Measurements from ENCODE around the gene MCRS1.

DNA sequence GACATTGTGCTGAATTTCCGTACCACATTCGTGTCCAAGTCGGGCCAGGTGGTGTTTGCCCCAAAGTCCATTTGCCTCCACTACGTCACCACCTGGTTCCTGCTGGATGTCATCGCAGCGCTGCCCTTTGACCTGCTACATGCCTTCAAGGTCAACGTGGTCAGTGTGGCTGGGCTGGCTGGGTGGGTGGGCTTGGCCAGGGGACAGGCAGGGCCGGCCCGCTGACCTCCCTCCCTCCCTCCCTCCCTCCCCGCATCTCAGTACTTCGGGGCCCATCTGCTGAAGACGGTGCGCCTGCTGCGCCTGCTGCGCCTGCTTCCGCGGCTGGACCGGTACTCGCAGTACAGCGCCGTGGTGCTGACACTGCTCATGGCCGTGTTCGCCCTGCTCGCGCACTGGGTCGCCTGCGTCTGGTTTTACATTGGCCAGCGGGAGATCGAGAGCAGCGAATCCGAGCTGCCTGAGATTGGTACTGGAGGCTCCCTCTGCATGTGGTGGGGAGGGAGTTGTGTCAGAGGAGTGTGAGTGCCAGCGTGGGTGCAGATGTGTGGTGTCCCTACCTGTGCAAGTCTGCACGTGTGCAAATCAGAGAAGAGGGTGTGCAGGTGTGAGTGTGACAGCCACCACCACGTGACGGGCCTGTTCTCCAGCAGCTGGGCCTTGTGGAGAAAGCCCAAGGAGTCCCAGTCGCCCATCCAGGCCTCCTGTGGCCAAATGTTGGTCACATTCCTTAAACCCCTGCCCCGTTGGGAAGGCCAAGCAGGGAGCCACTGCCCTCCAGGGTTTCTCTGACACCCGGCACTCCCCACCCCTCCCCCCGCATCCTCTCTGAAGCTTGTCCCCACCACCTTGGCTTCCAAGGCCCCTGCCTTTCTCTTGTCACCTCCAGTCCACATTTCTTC is 23.8 kb downstream of the MCRS1 start:
- TF ChIP-seq, protein P1, sequence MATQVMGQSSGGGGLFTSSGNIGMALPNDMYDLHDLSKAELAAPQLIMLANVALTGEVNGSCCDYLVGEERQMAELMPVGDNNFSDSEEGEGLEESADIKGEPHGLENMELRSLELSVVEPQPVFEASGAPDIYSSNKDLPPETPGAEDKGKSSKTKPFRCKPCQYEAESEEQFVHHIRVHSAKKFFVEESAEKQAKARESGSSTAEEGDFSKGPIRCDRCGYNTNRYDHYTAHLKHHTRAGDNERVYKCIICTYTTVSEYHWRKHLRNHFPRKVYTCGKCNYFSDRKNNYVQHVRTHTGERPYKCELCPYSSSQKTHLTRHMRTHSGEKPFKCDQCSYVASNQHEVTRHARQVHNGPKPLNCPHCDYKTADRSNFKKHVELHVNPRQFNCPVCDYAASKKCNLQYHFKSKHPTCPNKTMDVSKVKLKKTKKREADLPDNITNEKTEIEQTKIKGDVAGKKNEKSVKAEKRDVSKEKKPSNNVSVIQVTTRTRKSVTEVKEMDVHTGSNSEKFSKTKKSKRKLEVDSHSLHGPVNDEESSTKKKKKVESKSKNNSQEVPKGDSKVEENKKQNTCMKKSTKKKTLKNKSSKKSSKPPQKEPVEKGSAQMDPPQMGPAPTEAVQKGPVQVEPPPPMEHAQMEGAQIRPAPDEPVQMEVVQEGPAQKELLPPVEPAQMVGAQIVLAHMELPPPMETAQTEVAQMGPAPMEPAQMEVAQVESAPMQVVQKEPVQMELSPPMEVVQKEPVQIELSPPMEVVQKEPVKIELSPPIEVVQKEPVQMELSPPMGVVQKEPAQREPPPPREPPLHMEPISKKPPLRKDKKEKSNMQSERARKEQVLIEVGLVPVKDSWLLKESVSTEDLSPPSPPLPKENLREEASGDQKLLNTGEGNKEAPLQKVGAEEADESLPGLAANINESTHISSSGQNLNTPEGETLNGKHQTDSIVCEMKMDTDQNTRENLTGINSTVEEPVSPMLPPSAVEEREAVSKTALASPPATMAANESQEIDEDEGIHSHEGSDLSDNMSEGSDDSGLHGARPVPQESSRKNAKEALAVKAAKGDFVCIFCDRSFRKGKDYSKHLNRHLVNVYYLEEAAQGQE (IDR thresholded peaks at IDR 0.05; ENCODE audit: unreplicated experiment): no peak
- TF ChIP-seq, protein P2, sequence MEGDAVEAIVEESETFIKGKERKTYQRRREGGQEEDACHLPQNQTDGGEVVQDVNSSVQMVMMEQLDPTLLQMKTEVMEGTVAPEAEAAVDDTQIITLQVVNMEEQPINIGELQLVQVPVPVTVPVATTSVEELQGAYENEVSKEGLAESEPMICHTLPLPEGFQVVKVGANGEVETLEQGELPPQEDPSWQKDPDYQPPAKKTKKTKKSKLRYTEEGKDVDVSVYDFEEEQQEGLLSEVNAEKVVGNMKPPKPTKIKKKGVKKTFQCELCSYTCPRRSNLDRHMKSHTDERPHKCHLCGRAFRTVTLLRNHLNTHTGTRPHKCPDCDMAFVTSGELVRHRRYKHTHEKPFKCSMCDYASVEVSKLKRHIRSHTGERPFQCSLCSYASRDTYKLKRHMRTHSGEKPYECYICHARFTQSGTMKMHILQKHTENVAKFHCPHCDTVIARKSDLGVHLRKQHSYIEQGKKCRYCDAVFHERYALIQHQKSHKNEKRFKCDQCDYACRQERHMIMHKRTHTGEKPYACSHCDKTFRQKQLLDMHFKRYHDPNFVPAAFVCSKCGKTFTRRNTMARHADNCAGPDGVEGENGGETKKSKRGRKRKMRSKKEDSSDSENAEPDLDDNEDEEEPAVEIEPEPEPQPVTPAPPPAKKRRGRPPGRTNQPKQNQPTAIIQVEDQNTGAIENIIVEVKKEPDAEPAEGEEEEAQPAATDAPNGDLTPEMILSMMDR (conservative IDR thresholded peaks at IDR 0.05; ENCODE audit: low read depth in 2 of 2): no peak
- TF ChIP-seq ZNF114 (CRISPR knock-in tag; IDR thresholded peaks at IDR 0.05) (no peak), EZH2 (IDR thresholded peaks at IDR 0.05; ENCODE audit: low read depth, unreplicated experiment) (peak; percentile 49), POLR2AphosphoS5 (IDR thresholded peaks at IDR 0.05; ENCODE audit: low read depth) (no peak), JUNB (IDR thresholded peaks at IDR 0.05; ENCODE audit: unreplicated experiment) (no peak), CREB1 (CRISPR knock-in tag; IDR thresholded peaks at IDR 0.05; ENCODE audit: low read depth) (no peak), EZH2phosphoT487 (IDR thresholded peaks at IDR 0.05; ENCODE audit: unreplicated experiment) (no peak), ZNF331 (CRISPR knock-in tag; IDR thresholded peaks at IDR 0.05; ENCODE audit: low read depth) (no peak), STAT1 (IDR thresholded peaks at IDR 0.05; ENCODE audit: unreplicated experiment) (no peak)
- TF ChIP-seq, protein P3, sequence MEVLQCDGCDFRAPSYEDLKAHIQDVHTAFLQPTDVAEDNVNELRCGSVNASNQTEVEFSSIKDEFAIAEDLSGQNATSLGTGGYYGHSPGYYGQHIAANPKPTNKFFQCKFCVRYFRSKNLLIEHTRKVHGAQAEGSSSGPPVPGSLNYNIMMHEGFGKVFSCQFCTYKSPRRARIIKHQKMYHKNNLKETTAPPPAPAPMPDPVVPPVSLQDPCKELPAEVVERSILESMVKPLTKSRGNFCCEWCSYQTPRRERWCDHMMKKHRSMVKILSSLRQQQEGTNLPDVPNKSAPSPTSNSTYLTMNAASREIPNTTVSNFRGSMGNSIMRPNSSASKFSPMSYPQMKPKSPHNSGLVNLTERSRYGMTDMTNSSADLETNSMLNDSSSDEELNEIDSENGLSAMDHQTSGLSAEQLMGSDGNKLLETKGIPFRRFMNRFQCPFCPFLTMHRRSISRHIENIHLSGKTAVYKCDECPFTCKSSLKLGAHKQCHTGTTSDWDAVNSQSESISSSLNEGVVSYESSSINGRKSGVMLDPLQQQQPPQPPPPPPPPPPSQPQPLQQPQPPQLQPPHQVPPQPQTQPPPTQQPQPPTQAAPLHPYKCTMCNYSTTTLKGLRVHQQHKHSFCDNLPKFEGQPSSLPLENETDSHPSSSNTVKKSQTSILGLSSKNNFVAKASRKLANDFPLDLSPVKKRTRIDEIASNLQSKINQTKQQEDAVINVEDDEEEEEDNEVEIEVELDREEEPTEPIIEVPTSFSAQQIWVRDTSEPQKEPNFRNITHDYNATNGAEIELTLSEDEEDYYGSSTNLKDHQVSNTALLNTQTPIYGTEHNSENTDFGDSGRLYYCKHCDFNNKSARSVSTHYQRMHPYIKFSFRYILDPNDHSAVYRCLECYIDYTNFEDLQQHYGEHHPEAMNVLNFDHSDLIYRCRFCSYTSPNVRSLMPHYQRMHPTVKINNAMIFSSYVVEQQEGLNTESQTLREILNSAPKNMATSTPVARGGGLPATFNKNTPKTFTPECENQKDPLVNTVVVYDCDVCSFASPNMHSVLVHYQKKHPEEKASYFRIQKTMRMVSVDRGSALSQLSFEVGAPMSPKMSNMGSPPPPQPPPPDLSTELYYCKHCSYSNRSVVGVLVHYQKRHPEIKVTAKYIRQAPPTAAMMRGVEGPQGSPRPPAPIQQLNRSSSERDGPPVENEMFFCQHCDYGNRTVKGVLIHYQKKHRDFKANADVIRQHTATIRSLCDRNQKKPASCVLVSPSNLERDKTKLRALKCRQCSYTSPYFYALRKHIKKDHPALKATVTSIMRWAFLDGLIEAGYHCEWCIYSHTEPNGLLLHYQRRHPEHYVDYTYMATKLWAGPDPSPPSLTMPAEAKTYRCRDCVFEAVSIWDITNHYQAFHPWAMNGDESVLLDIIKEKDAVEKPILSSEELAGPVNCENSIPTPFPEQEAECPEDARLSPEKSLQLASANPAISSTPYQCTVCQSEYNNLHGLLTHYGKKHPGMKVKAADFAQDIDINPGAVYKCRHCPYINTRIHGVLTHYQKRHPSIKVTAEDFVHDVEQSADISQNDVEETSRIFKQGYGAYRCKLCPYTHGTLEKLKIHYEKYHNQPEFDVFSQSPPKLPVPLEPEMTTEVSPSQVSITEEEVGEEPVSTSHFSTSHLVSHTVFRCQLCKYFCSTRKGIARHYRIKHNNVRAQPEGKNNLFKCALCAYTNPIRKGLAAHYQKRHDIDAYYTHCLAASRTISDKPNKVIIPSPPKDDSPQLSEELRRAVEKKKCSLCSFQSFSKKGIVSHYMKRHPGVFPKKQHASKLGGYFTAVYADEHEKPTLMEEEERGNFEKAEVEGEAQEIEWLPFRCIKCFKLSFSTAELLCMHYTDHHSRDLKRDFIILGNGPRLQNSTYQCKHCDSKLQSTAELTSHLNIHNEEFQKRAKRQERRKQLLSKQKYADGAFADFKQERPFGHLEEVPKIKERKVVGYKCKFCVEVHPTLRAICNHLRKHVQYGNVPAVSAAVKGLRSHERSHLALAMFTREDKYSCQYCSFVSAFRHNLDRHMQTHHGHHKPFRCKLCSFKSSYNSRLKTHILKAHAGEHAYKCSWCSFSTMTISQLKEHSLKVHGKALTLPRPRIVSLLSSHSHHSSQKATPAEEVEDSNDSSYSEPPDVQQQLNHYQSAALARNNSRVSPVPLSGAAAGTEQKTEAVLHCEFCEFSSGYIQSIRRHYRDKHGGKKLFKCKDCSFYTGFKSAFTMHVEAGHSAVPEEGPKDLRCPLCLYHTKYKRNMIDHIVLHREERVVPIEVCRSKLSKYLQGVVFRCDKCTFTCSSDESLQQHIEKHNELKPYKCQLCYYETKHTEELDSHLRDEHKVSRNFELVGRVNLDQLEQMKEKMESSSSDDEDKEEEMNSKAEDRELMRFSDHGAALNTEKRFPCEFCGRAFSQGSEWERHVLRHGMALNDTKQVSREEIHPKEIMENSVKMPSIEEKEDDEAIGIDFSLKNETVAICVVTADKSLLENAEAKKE (CRISPR knock-in tag; IDR thresholded peaks at IDR 0.05): no peak
- TF ChIP-seq, protein P4, sequence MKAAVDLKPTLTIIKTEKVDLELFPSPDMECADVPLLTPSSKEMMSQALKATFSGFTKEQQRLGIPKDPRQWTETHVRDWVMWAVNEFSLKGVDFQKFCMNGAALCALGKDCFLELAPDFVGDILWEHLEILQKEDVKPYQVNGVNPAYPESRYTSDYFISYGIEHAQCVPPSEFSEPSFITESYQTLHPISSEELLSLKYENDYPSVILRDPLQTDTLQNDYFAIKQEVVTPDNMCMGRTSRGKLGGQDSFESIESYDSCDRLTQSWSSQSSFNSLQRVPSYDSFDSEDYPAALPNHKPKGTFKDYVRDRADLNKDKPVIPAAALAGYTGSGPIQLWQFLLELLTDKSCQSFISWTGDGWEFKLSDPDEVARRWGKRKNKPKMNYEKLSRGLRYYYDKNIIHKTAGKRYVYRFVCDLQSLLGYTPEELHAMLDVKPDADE (IDR thresholded peaks at IDR 0.05): no peak
